HEK293 (cell line): ENCODE measurements around the gene MPZL3.

ENCODE experiments used
- CTCF ChIA-PET: fragments of 350-600 bp; formaldehyde crosslinking; extraction: SDS; loops from one replicate; lab custom pipeline; 2021; ENCODE audit warnings: antibody characterized with exemption; lab: Yijun Ruan, JAX
- POLR2A ChIA-PET: fragments of 300-600 bp; formaldehyde crosslinking; extraction: SDS; loops from one replicate; lab custom pipeline; 2020; ENCODE audit warnings: antibody characterized with exemption, inconsistent platforms; lab: Yijun Ruan, JAX
- H3K27ac ChIP-seq: fragments of 200-500 bp; sonication (Bioruptor generic); 2 replicates; pipeline ENCODE4 v1.5.1; 2014; ENCODE audit warnings: low read depth, low read length, control low read depth, inconsistent platforms; ENCODE audit errors: extremely low read depth
- H3K36me3 ChIP-seq, 2 experiments: fragments of 200-500 bp in 1 of 2; sonication (Bioruptor generic) in 1 of 2; 1 replicate in 1 of 2; 2 replicates in 1 of 2; pipeline ENCODE4 v1.5.1; 2014 to 2017; ENCODE audit warnings: inconsistent platforms in 2 of 2, low read length in 2 of 2; ENCODE audit not compliant: control insufficient read depth in 2 of 2, insufficient read depth in 1 of 2
- H3K4me1 ChIP-seq: fragments of 200-500 bp; sonication (Bioruptor generic); 2 replicates; pipeline ENCODE4 v1.5.1; 2014; ENCODE audit warnings: mild to moderate bottlenecking, low read length, inconsistent platforms; ENCODE audit not compliant: control insufficient read depth, insufficient read depth
- H3K4me3 ChIP-seq: 2 replicates; pipeline ENCODE4 v1.5.1; 2011; ENCODE audit warnings: low read depth, mild to moderate bottlenecking, control low read depth, low read length, moderate library complexity
- H3K9me3 ChIP-seq: fragments of 200-500 bp; sonication (Bioruptor generic); 2 replicates; pipeline ENCODE4 v1.5.1; 2014; ENCODE audit warnings: low read depth, low read length, inconsistent platforms; ENCODE audit not compliant: control insufficient read depth, insufficient read depth
- EGR2 ChIP-seq: fragments of 450-650 bp; formaldehyde crosslinking; IDR thresholded peaks from 2 replicates; pipeline ENCODE4 v1.5.1; 2016; ENCODE audit warnings: low read depth, missing biosample characterization, missing genetic modification characterization
- KLF1 ChIP-seq: fragments of 450-650 bp; formaldehyde crosslinking; IDR thresholded peaks from 2 replicates; pipeline ENCODE4 v1.5.1; 2016; ENCODE audit warnings: missing biosample characterization, missing genetic modification characterization
- KLF7 ChIP-seq: fragments of 450-650 bp; formaldehyde crosslinking; IDR thresholded peaks from 2 replicates; pipeline ENCODE4 v1.5.1; 2016; ENCODE audit warnings: missing biosample characterization, missing genetic modification characterization, borderline replicate concordance
- OSR2 ChIP-seq: fragments of 450-650 bp; formaldehyde crosslinking; IDR thresholded peaks from 2 replicates; pipeline ENCODE4 v1.5.1; 2016; ENCODE audit warnings: missing biosample characterization, missing genetic modification characterization
- PRDM1 ChIP-seq: fragments of 450-650 bp; formaldehyde crosslinking; IDR thresholded peaks from 2 replicates; pipeline ENCODE4; 2016; ENCODE audit warnings: missing biosample characterization, missing genetic modification characterization
- WT1 ChIP-seq: fragments of 450-650 bp; formaldehyde crosslinking; IDR thresholded peaks from 2 replicates; pipeline ENCODE4 v1.5.1; 2016; ENCODE audit warnings: missing biosample characterization, missing genetic modification characterization
- ZBTB48 ChIP-seq: fragments of 450-650 bp; formaldehyde crosslinking; IDR thresholded peaks from 2 replicates; pipeline ENCODE4 v1.5.1; 2016; ENCODE audit warnings: missing biosample characterization, missing genetic modification characterization
- ZNF146 ChIP-seq: fragments of 450-650 bp; formaldehyde crosslinking; IDR thresholded peaks from 2 replicates; pipeline ENCODE4 v1.5.1; 2016; ENCODE audit warnings: missing biosample characterization, missing genetic modification characterization
- ZNF239 ChIP-seq: fragments of 450-650 bp; formaldehyde crosslinking; IDR thresholded peaks from 2 replicates; pipeline ENCODE4 v1.5.1; 2016; ENCODE audit warnings: missing biosample characterization, missing genetic modification characterization
- ZNF354C ChIP-seq: fragments of 450-650 bp; formaldehyde crosslinking; IDR thresholded peaks from 2 replicates; pipeline ENCODE4 v1.5.1; 2016; ENCODE audit warnings: missing biosample characterization, missing genetic modification characterization, low read depth, borderline replicate concordance
- ZNF366 ChIP-seq: fragments of 450-650 bp; formaldehyde crosslinking; conservative IDR thresholded peaks from 2 replicates; pipeline ENCODE4 v1.5.1; 2016; ENCODE audit warnings: missing biosample characterization, missing genetic modification characterization
- ZNF518A ChIP-seq: fragments of 450-650 bp; formaldehyde crosslinking; conservative IDR thresholded peaks from 2 replicates; pipeline ENCODE4 v1.5.1; 2016; ENCODE audit warnings: low read depth, missing biosample characterization, missing genetic modification characterization
- ZNF544 ChIP-seq: fragments of 450-650 bp; formaldehyde crosslinking; IDR thresholded peaks from 2 replicates; pipeline ENCODE4 v1.5.0; 2017; ENCODE audit warnings: missing biosample characterization, missing genetic modification characterization
- ZNF560 ChIP-seq: fragments of 450-650 bp; formaldehyde crosslinking; IDR thresholded peaks from 2 replicates; pipeline ENCODE4 v1.5.1; 2017; ENCODE audit warnings: missing biosample characterization, missing genetic modification characterization, borderline replicate concordance
- ZNF571 ChIP-seq: fragments of 450-650 bp; formaldehyde crosslinking; IDR thresholded peaks from 2 replicates; pipeline ENCODE4 v1.5.0; 2017; ENCODE audit warnings: missing biosample characterization, missing genetic modification characterization
- ZNF658 ChIP-seq: fragments of 450-650 bp; formaldehyde crosslinking; IDR thresholded peaks from 2 replicates; pipeline ENCODE4; 2016; ENCODE audit warnings: missing biosample characterization, missing genetic modification characterization
- ZNF776 ChIP-seq: fragments of 450-650 bp; formaldehyde crosslinking; IDR thresholded peaks from 2 replicates; pipeline ENCODE4 v1.5.0; 2017; ENCODE audit warnings: missing biosample characterization, missing genetic modification characterization, borderline replicate concordance
- ZNF777 ChIP-seq: fragments of 450-650 bp; formaldehyde crosslinking; IDR thresholded peaks from 2 replicates; pipeline ENCODE4 v1.5.1; 2017; ENCODE audit warnings: missing biosample characterization, missing genetic modification characterization, borderline replicate concordance
- TF ChIP-seq, protein P1 (sequence below): fragments of 450-650 bp; formaldehyde crosslinking; IDR thresholded peaks from 2 replicates; pipeline ENCODE4 v1.5.1; 2017; ENCODE audit warnings: missing biosample characterization, missing genetic modification characterization
- TF ChIP-seq, protein P2 (sequence below): fragments of 450-650 bp; formaldehyde crosslinking; IDR thresholded peaks from 2 replicates; pipeline ENCODE4 v1.5.1; 2016; ENCODE audit warnings: missing biosample characterization, missing genetic modification characterization
- TF ChIP-seq, protein P3 (sequence below): fragments of 450-650 bp; formaldehyde crosslinking; IDR thresholded peaks from 2 replicates; pipeline ENCODE4 v1.5.1; 2017; ENCODE audit warnings: missing biosample characterization, missing genetic modification characterization
- TF ChIP-seq, protein P4 (sequence below): IDR thresholded peaks from 2 replicates; pipeline ENCODE4 v1.6.1; 2011; ENCODE audit warnings: mild to moderate bottlenecking, low read depth, low read length, borderline replicate concordance

MPZL3 gene

DNA sequence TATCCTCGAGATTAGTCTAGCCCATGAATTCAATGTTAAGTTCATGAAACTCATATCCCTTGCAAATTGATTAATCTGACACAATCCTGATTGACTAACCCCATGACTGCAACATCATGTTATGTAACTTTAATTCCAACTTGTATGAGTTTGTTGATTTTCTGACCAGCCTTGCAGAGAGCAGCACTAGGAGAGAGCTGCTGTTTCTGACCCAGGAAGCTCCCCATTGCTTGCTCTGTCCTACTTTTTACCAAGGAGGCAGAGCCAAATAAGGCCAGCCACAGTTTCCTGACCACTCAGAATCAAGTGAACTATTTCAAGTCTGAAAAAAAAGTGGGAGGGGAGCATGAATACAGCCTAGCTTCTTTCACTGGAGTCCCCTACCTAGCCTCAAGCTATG is 13.2 kb downstream of the MPZL3 start (continued):
- TF ChIP-seq, protein P1, sequence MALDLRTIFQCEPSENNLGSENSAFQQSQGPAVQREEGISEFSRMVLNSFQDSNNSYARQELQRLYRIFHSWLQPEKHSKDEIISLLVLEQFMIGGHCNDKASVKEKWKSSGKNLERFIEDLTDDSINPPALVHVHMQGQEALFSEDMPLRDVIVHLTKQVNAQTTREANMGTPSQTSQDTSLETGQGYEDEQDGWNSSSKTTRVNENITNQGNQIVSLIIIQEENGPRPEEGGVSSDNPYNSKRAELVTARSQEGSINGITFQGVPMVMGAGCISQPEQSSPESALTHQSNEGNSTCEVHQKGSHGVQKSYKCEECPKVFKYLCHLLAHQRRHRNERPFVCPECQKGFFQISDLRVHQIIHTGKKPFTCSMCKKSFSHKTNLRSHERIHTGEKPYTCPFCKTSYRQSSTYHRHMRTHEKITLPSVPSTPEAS (tag by site-specific recombination) = no peak
- TF ChIP-seq ZNF776 = no peak
- no peak for TF ChIP-seq ZNF146 (tag by site-specific recombination)
- TF ChIP-seq ZNF518A (tag by site-specific recombination) = no peak
- TF ChIP-seq, protein P2, sequence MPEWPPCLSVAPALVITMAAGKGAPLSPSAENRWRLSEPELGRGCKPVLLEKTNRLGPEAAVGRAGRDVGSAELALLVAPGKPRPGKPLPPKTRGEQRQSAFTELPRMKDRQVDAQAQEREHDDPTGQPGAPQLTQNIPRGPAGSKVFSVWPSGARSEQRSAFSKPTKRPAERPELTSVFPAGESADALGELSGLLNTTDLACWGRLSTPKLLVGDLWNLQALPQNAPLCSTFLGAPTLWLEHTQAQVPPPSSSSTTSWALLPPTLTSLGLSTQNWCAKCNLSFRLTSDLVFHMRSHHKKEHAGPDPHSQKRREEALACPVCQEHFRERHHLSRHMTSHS (tag by site-specific recombination) = no peak

- TF ChIP-seq ZNF544 (no peak), KLF1 (tag by site-specific recombination) (no peak), ZBTB48 (tag by site-specific recombination) (no peak), ZNF571 (tag by site-specific recombination) (no peak), EGR2 (no peak), ZNF777 (tag by site-specific recombination) (no peak), ZNF354C (no peak)
- TF ChIP-seq, protein P3, sequence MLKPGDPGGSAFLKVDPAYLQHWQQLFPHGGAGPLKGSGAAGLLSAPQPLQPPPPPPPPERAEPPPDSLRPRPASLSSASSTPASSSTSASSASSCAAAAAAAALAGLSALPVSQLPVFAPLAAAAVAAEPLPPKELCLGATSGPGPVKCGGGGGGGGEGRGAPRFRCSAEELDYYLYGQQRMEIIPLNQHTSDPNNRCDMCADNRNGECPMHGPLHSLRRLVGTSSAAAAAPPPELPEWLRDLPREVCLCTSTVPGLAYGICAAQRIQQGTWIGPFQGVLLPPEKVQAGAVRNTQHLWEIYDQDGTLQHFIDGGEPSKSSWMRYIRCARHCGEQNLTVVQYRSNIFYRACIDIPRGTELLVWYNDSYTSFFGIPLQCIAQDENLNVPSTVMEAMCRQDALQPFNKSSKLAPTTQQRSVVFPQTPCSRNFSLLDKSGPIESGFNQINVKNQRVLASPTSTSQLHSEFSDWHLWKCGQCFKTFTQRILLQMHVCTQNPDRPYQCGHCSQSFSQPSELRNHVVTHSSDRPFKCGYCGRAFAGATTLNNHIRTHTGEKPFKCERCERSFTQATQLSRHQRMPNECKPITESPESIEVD (tag by site-specific recombination) = no peak
- TF ChIP-seq, protein P4, sequence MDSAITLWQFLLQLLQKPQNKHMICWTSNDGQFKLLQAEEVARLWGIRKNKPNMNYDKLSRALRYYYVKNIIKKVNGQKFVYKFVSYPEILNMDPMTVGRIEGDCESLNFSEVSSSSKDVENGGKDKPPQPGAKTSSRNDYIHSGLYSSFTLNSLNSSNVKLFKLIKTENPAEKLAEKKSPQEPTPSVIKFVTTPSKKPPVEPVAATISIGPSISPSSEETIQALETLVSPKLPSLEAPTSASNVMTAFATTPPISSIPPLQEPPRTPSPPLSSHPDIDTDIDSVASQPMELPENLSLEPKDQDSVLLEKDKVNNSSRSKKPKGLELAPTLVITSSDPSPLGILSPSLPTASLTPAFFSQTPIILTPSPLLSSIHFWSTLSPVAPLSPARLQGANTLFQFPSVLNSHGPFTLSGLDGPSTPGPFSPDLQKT = no peak
- no peak overlapping the region for H3K27ac ChIP-seq
- no peak overlapping the region for H3K4me3 ChIP-seq
- H3K9me3 ChIP-seq = no peaks in the 10 kb centered on the region
- H3K4me1 ChIP-seq = no peaks in the 10 kb centered on the region
- ChIA-PET CTCF (no interaction called here), POLR2A (no interaction called here)
- H3K36me3 ChIP-seq = no peaks in the 10 kb centered on the region
These were observed 13.7 kb downstream of the MPZL3 start for GRCh38 chr11:118238421-118238820.

DNA sequence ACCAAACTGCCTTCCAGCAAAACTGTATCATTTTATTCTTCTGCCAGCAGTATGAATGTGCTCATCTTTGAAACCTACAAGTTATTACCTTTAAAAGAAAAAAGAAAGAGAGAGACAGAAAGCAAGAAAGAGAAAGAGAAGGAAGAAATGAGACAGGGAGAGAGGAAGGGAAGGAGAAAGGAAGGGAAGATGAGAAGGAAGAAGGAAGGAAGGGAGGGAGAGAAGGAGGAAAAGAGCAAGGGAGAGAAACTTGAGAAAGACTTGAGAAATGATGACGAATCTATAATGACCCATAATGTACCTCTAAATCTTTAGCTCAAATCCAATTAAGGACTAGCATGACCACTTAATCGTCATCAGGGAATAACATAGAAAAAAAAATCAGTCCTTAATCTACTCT is 16.0 kb downstream of the MPZL3 start:
- Histone ChIP-seq H3K9me3 (no peaks in the 10 kb centered on the region), H3K4me1 (no peaks in the 10 kb centered on the region), H3K36me3 (no peaks in the 10 kb centered on the region), H3K27ac (no peak overlapping the region), H3K4me3 (no peak overlapping the region)
- CTCF ChIA-PET = no interaction called here
- TF ChIP-seq ZNF658 (tag by site-specific recombination) (no peak), KLF7 (no peak), ZNF146 (tag by site-specific recombination) (no peak), ZNF560 (tag by site-specific recombination) (no peak), ZNF366 (tag by site-specific recombination) (peak; percentile 44), OSR2 (tag by site-specific recombination) (no peak), ZNF239 (tag by site-specific recombination) (no peak), WT1 (tag by site-specific recombination) (no peak), PRDM1 (peak; percentile 69)
- TF ChIP-seq, protein P2 (tag by site-specific recombination) = no peak
- POLR2A ChIA-PET = no interaction called here
